Measurements from ENCODE around the gene EXOC5.

Gene EXOC5

DNA sequence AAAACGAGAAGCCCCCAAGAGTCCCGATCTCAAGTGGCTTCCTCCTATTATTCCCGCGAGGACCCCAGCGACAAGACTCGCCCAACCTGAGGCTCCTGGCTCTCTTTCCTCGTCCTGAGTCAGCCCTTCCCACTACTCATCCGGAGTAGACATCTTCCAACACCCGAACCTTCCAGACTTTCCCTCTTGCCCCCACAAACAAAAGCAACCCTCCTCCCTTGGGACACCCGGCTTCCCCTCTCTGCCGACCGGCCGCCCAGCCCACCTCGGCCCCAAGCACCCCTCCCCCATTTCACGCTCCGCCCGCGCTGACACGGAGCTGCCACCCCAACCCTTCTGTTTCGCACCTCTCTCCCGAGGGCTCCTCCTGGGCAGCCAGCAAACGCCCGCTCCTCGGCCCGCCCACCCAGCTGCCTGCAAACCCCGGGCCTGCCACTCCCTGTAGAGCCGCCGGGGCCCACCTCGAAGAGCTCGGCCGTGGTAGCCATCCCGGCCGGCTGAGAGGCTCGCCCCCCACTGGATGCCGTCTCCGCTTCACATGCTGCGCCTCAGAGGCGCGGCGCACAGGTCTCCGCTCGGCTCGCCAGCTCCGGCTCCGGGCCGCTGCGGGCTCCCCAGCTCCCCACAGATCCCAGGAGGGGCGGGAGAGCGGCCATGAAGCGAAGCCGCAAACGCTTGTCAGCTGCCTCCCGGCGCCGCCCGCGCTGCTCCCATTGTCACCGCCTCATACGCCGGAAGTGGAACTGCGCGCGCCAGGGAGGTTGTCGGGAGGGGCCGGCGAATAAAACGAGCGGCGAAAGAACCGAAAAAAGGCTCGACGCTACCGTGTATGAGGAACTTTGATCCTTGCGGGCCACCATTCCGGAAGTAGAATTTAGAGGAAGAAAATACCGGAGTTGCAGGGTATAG, at the start of gene EXOC5, which contains the start of gene AP5M1:
EXOC5 (minus strand) TSS at position 745 of the 909 bp plus-strand sequence; CDS start at position 488, 257 bp downstream.
AP5M1 (plus strand) TSS at position 811 of the 909 bp plus-strand sequence. CDS start 344 bp downstream, outside the sequence.
- Histone ChIP-seq H3K4me1 (ENCODE audit: control insufficient read depth in 1 of 2, insufficient read depth in 1 of 2, low read depth in 1 of 2, low read length in 1 of 2) (peaks cover 35% of the 10 kb centered on the region in 2 experiments), H3K9me3 (no peaks in the 10 kb centered on the region), H3K27me3 (no peaks in the 10 kb centered on the region)

DNA sequence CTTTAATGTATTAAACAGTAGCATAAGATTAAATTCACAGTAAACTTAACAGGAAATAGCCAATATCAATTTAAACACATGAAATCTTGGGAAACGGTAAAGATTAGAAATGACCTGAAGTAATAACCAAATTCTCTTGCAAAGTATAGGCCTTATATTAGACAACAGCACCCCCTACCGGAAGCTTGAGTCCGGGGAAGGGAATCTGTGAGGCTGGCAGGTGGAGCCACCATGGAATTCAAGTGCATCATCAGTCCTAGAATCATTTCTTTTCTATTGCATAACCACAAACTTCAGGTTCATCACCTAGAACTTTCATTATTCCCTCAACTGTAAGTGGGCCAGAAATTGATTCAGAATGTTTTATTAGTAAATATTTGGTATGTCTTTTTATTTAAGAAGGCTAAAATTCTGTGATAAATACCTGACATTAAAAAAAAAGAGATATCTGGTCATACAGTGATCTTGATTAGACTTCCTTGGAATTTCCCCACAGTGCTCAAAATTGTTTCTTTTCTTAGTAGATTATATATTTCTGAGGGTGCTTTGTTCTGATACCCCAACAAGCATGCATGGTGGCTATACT, 48.6 kb upstream of the EXOC5 start:
- H3K36me3 ChIP-seq, result no peaks in the 10 kb centered on the region
- H3K27ac ChIP-seq, result no peak overlapping the region
- peaks cover 39% of the 10 kb centered on the region for H3K27me3 ChIP-seq
- no peaks in the 10 kb centered on the region for H3K4me1 ChIP-seq (ENCODE audit: control insufficient read depth in 1 of 2, insufficient read depth in 1 of 2, low read depth in 1 of 2, low read length in 1 of 2)
- H3K9me3 ChIP-seq, result no peaks in the 10 kb centered on the region
- H3K4me3 ChIP-seq (ENCODE audit: low read depth in 1 of 2, low read length in 1 of 2), result no peak overlapping the region
- TF ChIP-seq, protein P1, sequence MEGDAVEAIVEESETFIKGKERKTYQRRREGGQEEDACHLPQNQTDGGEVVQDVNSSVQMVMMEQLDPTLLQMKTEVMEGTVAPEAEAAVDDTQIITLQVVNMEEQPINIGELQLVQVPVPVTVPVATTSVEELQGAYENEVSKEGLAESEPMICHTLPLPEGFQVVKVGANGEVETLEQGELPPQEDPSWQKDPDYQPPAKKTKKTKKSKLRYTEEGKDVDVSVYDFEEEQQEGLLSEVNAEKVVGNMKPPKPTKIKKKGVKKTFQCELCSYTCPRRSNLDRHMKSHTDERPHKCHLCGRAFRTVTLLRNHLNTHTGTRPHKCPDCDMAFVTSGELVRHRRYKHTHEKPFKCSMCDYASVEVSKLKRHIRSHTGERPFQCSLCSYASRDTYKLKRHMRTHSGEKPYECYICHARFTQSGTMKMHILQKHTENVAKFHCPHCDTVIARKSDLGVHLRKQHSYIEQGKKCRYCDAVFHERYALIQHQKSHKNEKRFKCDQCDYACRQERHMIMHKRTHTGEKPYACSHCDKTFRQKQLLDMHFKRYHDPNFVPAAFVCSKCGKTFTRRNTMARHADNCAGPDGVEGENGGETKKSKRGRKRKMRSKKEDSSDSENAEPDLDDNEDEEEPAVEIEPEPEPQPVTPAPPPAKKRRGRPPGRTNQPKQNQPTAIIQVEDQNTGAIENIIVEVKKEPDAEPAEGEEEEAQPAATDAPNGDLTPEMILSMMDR (IDR thresholded peaks at IDR 0.05), result peak; percentile 66

More for the DNA sequence above, at the start of gene EXOC5, which contains the start of gene AP5M1:
- TF ChIP-seq, protein P1 (IDR thresholded peaks at IDR 0.05), result peak; percentile 16
- Histone ChIP-seq H3K4me3 (ENCODE audit: low read depth in 1 of 2, low read length in 1 of 2) (peak within 1 kb of the TSS; percentile 63 to 97), H3K27ac (peak within 1 kb of the TSS; percentile 97), H3K36me3 (no peaks in the 10 kb centered on the region)

- TF ChIP-seq, protein P1 (IDR thresholded peaks at IDR 0.05), result no peak
- Histone ChIP-seq H3K27ac (no peak overlapping the region), H3K36me3 (no peaks in the 10 kb centered on the region), H3K9me3 (no peaks in the 10 kb centered on the region), H3K4me1 (ENCODE audit: control insufficient read depth in 1 of 2, insufficient read depth in 1 of 2, low read depth in 1 of 2, low read length in 1 of 2) (no peaks in the 10 kb centered on the region), H3K27me3 (peaks cover 16% of the 10 kb centered on the region), H3K4me3 (ENCODE audit: low read depth in 1 of 2, low read length in 1 of 2) (no peak overlapping the region)
These were observed 45.8 kb upstream of the EXOC5 start for GRCh38 chr14:57314396-57315089.

DNA sequence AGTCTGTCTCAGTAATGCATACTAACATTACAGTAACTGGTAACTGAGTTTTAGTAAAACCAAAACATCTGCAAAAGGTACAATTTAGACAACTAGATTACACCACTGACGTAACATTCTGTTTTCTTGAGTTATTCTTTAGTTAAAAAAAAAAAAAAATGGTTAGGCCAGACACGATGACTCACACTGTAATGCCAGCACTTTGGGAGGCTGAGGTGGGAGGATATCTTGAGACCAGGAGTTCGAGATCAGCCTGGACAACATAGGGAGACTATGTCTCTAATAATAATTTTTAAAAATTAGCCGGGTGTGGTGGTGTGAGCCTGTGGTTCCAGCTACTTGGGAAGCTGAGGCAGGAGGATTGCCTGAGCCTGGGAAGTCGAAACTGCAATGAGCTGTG, 34.2 kb upstream of the EXOC5 start:
- H3K27me3 ChIP-seq, result peaks cover 71% of the 10 kb centered on the region
- no peak overlapping the region for H3K4me3 ChIP-seq (ENCODE audit: low read depth in 1 of 2, low read length in 1 of 2)
- H3K27ac ChIP-seq, result no peak overlapping the region
- H3K4me1 ChIP-seq (ENCODE audit: control insufficient read depth in 1 of 2, insufficient read depth in 1 of 2, low read depth in 1 of 2, low read length in 1 of 2), result no peaks in the 10 kb centered on the region
- H3K36me3 ChIP-seq, result no peaks in the 10 kb centered on the region
- TF ChIP-seq, protein P1 (IDR thresholded peaks at IDR 0.05), result no peak
- no peaks in the 10 kb centered on the region for H3K9me3 ChIP-seq

- Histone ChIP-seq H3K4me3 (ENCODE audit: low read depth in 1 of 2, low read length in 1 of 2) (no peak overlapping the region), H3K36me3 (no peaks in the 10 kb centered on the region), H3K4me1 (ENCODE audit: control insufficient read depth in 1 of 2, insufficient read depth in 1 of 2, low read depth in 1 of 2, low read length in 1 of 2) (no peaks in the 10 kb centered on the region), H3K27ac (no peak overlapping the region), H3K27me3 (peaks cover 37% of the 10 kb centered on the region), H3K9me3 (no peaks in the 10 kb centered on the region)
- TF ChIP-seq, protein P1 (IDR thresholded peaks at IDR 0.05), result no peak
These were observed 30.8 kb upstream of the EXOC5 start for GRCh38 chr14:57299511-57299910.
